Esophagus muscularis mucosa (tissue), 2 donors: ENCODE results near the gene EFHC1.

ENCODE experiments used
- EP300 ChIP-seq: sonication (generic); formaldehyde crosslinking; IDR thresholded peaks from one replicate; pipeline ENCODE4 v1.6.1; 2017; ENCODE audit warnings: antibody characterized with exemption
- POLR2A ChIP-seq: fragments of 450-650 bp; IDR thresholded peaks from one replicate; pipeline ENCODE4 v1.6.1; 2017; ENCODE audit warnings: antibody characterized with exemption, moderate library complexity, mild to moderate bottlenecking, low read depth

- TF ChIP-seq EP300 (no peak), POLR2A (no peak)
Measured at GRCh38 chr6:52571099-52571755, 151.1 kb downstream of the EFHC1 start.
